ENCODE measurements around the gene SLAMF9. TPM values are rescaled to one million over a fixed set of nuclear protein-coding genes. Genes with fewer than 3 reads are reported as not detected.

The SLAMF9 gene
- total RNA-seq, 1 donor = not detected

- no peak overlapping the region for H3K4me3 ChIP-seq (ENCODE audit: low read depth, low read length)
- no peak for TF ChIP-seq CTCF (IDR thresholded peaks at IDR 0.05; ENCODE audit: insufficient read depth, low read length)
- no peak for DNase-seq (ENCODE audit: low read depth)
Observed at GRCh38 chr1:159935305-159935704, 18.7 kb downstream of the SLAMF9 start.

GRCh38 chr1:159934136-159935039 is 19.6 kb downstream of the SLAMF9 start:
- TF ChIP-seq CTCF (IDR thresholded peaks at IDR 0.05; ENCODE audit: insufficient read depth, low read length) = no peak
- DNase-seq (ENCODE audit: low read depth) = no peak
- H3K4me3 ChIP-seq (ENCODE audit: low read depth, low read length) = no peak overlapping the region

- no peak for DNase-seq (ENCODE audit: low read depth)
- no peak for TF ChIP-seq CTCF (IDR thresholded peaks at IDR 0.05; ENCODE audit: insufficient read depth, low read length)
- H3K4me3 ChIP-seq (ENCODE audit: low read depth, low read length) = no peak overlapping the region
Observed at GRCh38 chr1:159933347-159933746, 20.7 kb downstream of the SLAMF9 start.

- H3K4me3 ChIP-seq (ENCODE audit: low read depth, low read length) = no peak overlapping the region
- no peak for TF ChIP-seq CTCF (IDR thresholded peaks at IDR 0.05; ENCODE audit: insufficient read depth, low read length)
- no peak for DNase-seq (ENCODE audit: low read depth)
Observed at GRCh38 chr1:159932296-159933285, 21.4 kb downstream of the SLAMF9 start.

GRCh38 chr1:159931795-159932173 is 22.3 kb downstream of the SLAMF9 start:
- TF ChIP-seq CTCF (IDR thresholded peaks at IDR 0.05; ENCODE audit: insufficient read depth, low read length) = no peak
- no peak for DNase-seq (ENCODE audit: low read depth)

GRCh38 chr1:159931101-159931794 is 22.8 kb downstream of the SLAMF9 start:
- no peak overlapping the region for H3K4me3 ChIP-seq (ENCODE audit: low read depth, low read length)
- no peak for TF ChIP-seq CTCF (IDR thresholded peaks at IDR 0.05; ENCODE audit: insufficient read depth, low read length)
- DNase-seq (ENCODE audit: low read depth) = no peak

More at GRCh38 chr1:159931795-159932173, 22.3 kb downstream of the SLAMF9 start:
- no peak overlapping the region for H3K4me3 ChIP-seq (ENCODE audit: low read depth, low read length)
